Adrenal gland (tissue), 5 donors: ENCODE data around the gene RHO.

Source experiments
- POLR2A ChIP-seq, 2 donors: fragments of 450-650 bp; IDR thresholded peaks; one replicate each; pipeline ENCODE4 v1.6.1; 2017; ENCODE audit warnings: antibody characterized with exemption in 2 of 2, mild to moderate bottlenecking in 2 of 2, moderate library complexity in 1 of 2
- TF ChIP-seq, protein P1 (sequence below), 6 experiments: fragments of 450-650 bp in 4 of 6; fragments of 200-600 bp in 2 of 6; sonication (generic) in 1 of 6; IDR thresholded peaks; 1 replicate in 5 of 6; 2 replicates in 1 of 6; pipeline versions ENCODE4 v1.5.1 to v1.8.0; 2016 to 2021; ENCODE audit warnings: antibody characterized with exemption in 6 of 6, mild to moderate bottlenecking in 2 of 6, moderate library complexity in 1 of 6
- donor health status: DM: no; HTN: no; CAD: no.

DNA sequence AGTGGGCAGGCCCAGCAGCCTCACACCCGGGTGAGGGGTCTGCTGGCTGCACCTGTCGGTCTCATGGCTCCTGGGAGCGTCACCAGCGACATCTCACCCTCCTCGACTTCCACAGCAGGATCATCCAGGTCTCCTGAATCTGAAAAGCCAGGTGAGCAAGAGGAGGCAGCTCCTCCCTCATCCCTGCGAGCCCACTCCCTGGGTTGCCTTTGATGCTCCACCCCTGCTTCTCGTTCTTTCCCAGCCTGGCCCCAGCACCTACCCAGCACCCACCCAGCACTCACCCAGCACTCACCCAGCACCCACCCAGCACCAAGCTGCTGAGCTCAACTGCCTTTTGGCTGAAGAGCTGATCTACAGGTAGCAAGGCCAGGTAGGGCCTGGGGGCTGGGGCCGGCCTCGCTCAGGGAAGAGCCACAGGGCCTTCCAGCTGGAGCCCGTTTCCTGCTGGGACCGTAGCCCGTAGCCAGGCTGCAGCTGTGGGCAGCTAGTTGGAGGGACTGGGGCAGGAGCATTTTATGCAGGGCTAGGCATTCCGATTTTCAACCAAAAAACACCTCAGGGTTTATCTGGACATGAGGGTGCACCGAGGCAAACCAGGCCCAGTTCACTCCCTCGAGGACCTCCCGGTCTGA, 14.8 kb downstream of the RHO start, which contains the start of gene H1-8:
- TF ChIP-seq, protein P1, sequence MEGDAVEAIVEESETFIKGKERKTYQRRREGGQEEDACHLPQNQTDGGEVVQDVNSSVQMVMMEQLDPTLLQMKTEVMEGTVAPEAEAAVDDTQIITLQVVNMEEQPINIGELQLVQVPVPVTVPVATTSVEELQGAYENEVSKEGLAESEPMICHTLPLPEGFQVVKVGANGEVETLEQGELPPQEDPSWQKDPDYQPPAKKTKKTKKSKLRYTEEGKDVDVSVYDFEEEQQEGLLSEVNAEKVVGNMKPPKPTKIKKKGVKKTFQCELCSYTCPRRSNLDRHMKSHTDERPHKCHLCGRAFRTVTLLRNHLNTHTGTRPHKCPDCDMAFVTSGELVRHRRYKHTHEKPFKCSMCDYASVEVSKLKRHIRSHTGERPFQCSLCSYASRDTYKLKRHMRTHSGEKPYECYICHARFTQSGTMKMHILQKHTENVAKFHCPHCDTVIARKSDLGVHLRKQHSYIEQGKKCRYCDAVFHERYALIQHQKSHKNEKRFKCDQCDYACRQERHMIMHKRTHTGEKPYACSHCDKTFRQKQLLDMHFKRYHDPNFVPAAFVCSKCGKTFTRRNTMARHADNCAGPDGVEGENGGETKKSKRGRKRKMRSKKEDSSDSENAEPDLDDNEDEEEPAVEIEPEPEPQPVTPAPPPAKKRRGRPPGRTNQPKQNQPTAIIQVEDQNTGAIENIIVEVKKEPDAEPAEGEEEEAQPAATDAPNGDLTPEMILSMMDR (IDR thresholded peaks at IDR 0.05), result no peak
- no peak for TF ChIP-seq POLR2A (IDR thresholded peaks at IDR 0.05)
